H1 (cell line): ENCODE results near the gene RIMKLA. TPM values are rescaled to one million over a fixed set of nuclear protein-coding genes. Genes with fewer than 3 reads are reported as not detected.

Experiments
- CTCF ChIA-PET: fragments of 300-600 bp; sonication (Branson Sonifier 250); formaldehyde crosslinking; loops from one replicate; lab custom pipeline; 2021; ENCODE audit not compliant: partially characterized antibody; lab: Charles Lee
- POLR2A ChIA-PET: fragments of 300-600 bp; sonication (Branson Sonifier 250); formaldehyde crosslinking; loops from one replicate; lab custom pipeline; 2021; ENCODE audit warnings: inconsistent platforms; ENCODE audit not compliant: partially characterized antibody; lab: Charles Lee
- DNase-seq, 2 experiments: peaks; one replicate each; pipeline versions ENCODE4 v3.0.0 to v3.0.0-alpha.2; 2010 to 2022; ENCODE audit warnings: low spot score in 2 of 2, low read depth in 1 of 2, mixed read lengths in 1 of 2
- FAIRE-seq: peaks from 2 replicates; lab custom pipeline; 2011; peaks lifted over from hg19 to GRCh38; lab: Jason Lieb, UNC
- H2AFZ ChIP-seq: 2 replicates; pipeline ENCODE4 v1.8.1; 2012; ENCODE audit warnings: low read length, inconsistent platforms
- H2AK5ac ChIP-seq: 2 replicates; pipeline ENCODE4 v1.6.1; 2013; ENCODE audit warnings: low read depth, low read length
- H2BK120ac ChIP-seq: replicated peaks from 2 replicates; pipeline ENCODE3; 2013; ENCODE audit warnings: low read depth, low read length, inconsistent platforms
- H2BK12ac ChIP-seq: 2 replicates; pipeline ENCODE4 v1.6.1; 2013; ENCODE audit warnings: low read depth, low read length
- H2BK15ac ChIP-seq: 2 replicates; pipeline ENCODE4 v1.6.1; 2013; ENCODE audit warnings: low read length
- H2BK20ac ChIP-seq: 2 replicates; pipeline ENCODE4 v1.6.1; 2013; ENCODE audit warnings: low read length
- H2BK5ac ChIP-seq: 2 replicates; pipeline ENCODE4 v1.6.1; 2013; ENCODE audit warnings: low read depth, low read length
- H3K14ac ChIP-seq: 2 replicates; pipeline ENCODE4 v1.6.1; 2013; ENCODE audit warnings: inconsistent platforms; ENCODE audit not compliant: insufficient read length
- H3K18ac ChIP-seq: 2 replicates; pipeline ENCODE4 v1.6.1; 2013; ENCODE audit warnings: low read length; ENCODE audit errors: extremely low read depth
- H3K23ac ChIP-seq: 2 replicates; pipeline ENCODE4 v1.6.1; 2013; ENCODE audit warnings: inconsistent platforms; ENCODE audit not compliant: insufficient read length
- H3K23me2 ChIP-seq: 2 replicates; pipeline ENCODE4 v1.6.1; 2013; ENCODE audit warnings: low read depth, low read length
- H3K27ac ChIP-seq: 2 replicates; pipeline ENCODE4 v1.6.1; 2011; ENCODE audit warnings: low read depth, low read length, inconsistent platforms
- H3K27me3 ChIP-seq, 4 experiments: replicated peaks in 1 of 4; 1 replicate in 1 of 4; 2 replicates in 3 of 4; pipeline versions ENCODE4 v1.6.1 to v1.8.1; 2011 to 2013; ENCODE audit warnings: low read length in 3 of 4, mild to moderate bottlenecking in 3 of 4, inconsistent platforms in 2 of 4, mixed read lengths in 2 of 4, moderate library complexity in 1 of 4; ENCODE audit not compliant: control insufficient read depth in 3 of 4, insufficient read depth in 3 of 4; ENCODE audit errors: extremely low read depth in 1 of 4
- H3K36me3 ChIP-seq, 4 experiments: 2 replicates each; pipeline versions ENCODE4 v1.6.1 to v1.8.1; 2011 to 2013; ENCODE audit warnings: mild to moderate bottlenecking in 4 of 4, low read length in 3 of 4, moderate library complexity in 2 of 4, control low read depth in 1 of 4, inconsistent platforms in 1 of 4; ENCODE audit not compliant: insufficient read depth in 4 of 4, control insufficient read depth in 2 of 4
- H3K4ac ChIP-seq: replicated peaks from 2 replicates; pipeline ENCODE3; 2013; ENCODE audit warnings: low read length, low read depth, mixed read lengths, inconsistent platforms; ENCODE audit not compliant: insufficient read length
- H3K4me1 ChIP-seq, 4 experiments: replicated peaks in 1 of 4; 1 replicate in 1 of 4; 2 replicates in 3 of 4; pipeline versions ENCODE4 v1.6.1 to v1.8.1; 2011 to 2013; ENCODE audit warnings: low read length in 3 of 4, inconsistent platforms in 2 of 4, mixed read lengths in 1 of 4; ENCODE audit not compliant: insufficient read depth in 4 of 4, control insufficient read depth in 3 of 4
- H3K4me2 ChIP-seq, 2 experiments: 2 replicates each; pipeline versions ENCODE4 v1.6.1 to v1.8.1; 2011 to 2013; ENCODE audit warnings: low read depth in 2 of 2, low read length in 2 of 2, control low read depth in 1 of 2, inconsistent platforms in 1 of 2, mild to moderate bottlenecking in 1 of 2; ENCODE audit not compliant: insufficient read depth in 1 of 2
- H3K4me3 ChIP-seq, 4 experiments: fragments of 200-600, 300-600 bp in 1 of 4; sonication (generic), shearing (Covaris generic), sonication (Bioruptor Twin) in 1 of 4; 2 replicates each; pipeline versions ENCODE4 v1.5.1 to v1.8.1; 2011 to 2016; ENCODE audit warnings: low read length in 4 of 4, low read depth in 3 of 4, control low read depth in 2 of 4, inconsistent platforms in 2 of 4, mild to moderate bottlenecking in 2 of 4, mixed read lengths in 1 of 4, moderate library complexity in 1 of 4; ENCODE audit not compliant: insufficient read depth in 2 of 4; ENCODE audit errors: extremely low read depth in 1 of 4
- H3K56ac ChIP-seq: replicated peaks from 2 replicates; pipeline ENCODE3; 2013; ENCODE audit warnings: low read depth, mild to moderate bottlenecking, mixed read lengths, low read length, inconsistent platforms; ENCODE audit not compliant: insufficient read length
- H3K79me1 ChIP-seq: 2 replicates; pipeline ENCODE4 v1.6.1; 2013; ENCODE audit warnings: low read depth, low read length, control low read depth
- H3K79me2 ChIP-seq, 2 experiments: 2 replicates each; pipeline versions ENCODE4 v1.6.1 to v1.8.1; 2012 to 2013; ENCODE audit warnings: low read length in 2 of 2, mild to moderate bottlenecking in 2 of 2, inconsistent platforms in 1 of 2; ENCODE audit not compliant: insufficient read depth in 2 of 2, control insufficient read depth in 1 of 2
- H3K9ac ChIP-seq, 4 experiments: replicated peaks in 1 of 4; 1 replicate in 1 of 4; 2 replicates in 3 of 4; pipeline versions ENCODE4 v1.6.1 to v1.8.1; 2011 to 2013; ENCODE audit warnings: low read depth in 3 of 4, low read length in 3 of 4, control low read depth in 2 of 4, mild to moderate bottlenecking in 2 of 4, moderate library complexity in 2 of 4, inconsistent platforms in 1 of 4; ENCODE audit errors: extremely low read depth in 1 of 4
- H3K9me3 ChIP-seq, 2 experiments: 2 replicates each; pipeline versions ENCODE4 v1.6.1 to v1.8.1; 2012 to 2013; ENCODE audit warnings: mild to moderate bottlenecking in 2 of 2, moderate library complexity in 2 of 2, control low read depth in 1 of 2, inconsistent platforms in 1 of 2, low read depth in 1 of 2, low read length in 1 of 2, mixed read lengths in 1 of 2; ENCODE audit not compliant: insufficient read depth in 2 of 2
- H4K20me1 ChIP-seq, 2 experiments: replicated peaks in 1 of 2; 2 replicates each; pipeline versions ENCODE3 to v1.8.1; 2011 to 2013; ENCODE audit warnings: inconsistent platforms in 2 of 2, low read length in 2 of 2, mild to moderate bottlenecking in 1 of 2; ENCODE audit not compliant: insufficient read depth in 2 of 2, control insufficient read depth in 1 of 2
- H4K5ac ChIP-seq: 2 replicates; pipeline ENCODE4 v1.6.1; 2013; ENCODE audit warnings: low read length, low read depth, mixed read lengths, inconsistent platforms; ENCODE audit not compliant: insufficient read length
- H4K8ac ChIP-seq: 2 replicates; pipeline ENCODE4 v1.8.0; 2013; ENCODE audit warnings: mild to moderate bottlenecking, moderate library complexity, low read length, inconsistent platforms; ENCODE audit not compliant: insufficient read depth; ENCODE audit errors: extremely low read depth
- H4K91ac ChIP-seq: replicated peaks from 2 replicates; pipeline ENCODE3; 2013; ENCODE audit warnings: low read length, mixed read lengths, inconsistent platforms; ENCODE audit not compliant: insufficient read length
- CREB1 ChIP-seq: IDR thresholded peaks from 2 replicates; pipeline ENCODE4 v1.6.1; 2012; ENCODE audit warnings: inconsistent platforms
- HDAC2 ChIP-seq, 2 experiments: fragments of 300-600 bp in 1 of 2; sonication (generic) in 1 of 2; IDR thresholded peaks; 2 replicates each; pipeline ENCODE4 v1.6.1; 2011 to 2012; ENCODE audit warnings: low read depth in 2 of 2, low read length in 2 of 2, mild to moderate bottlenecking in 2 of 2, moderate library complexity in 2 of 2, borderline replicate concordance in 1 of 2, inconsistent platforms in 1 of 2
- MAFK ChIP-seq: IDR thresholded peaks from 2 replicates; pipeline ENCODE4 v1.6.1; 2012; ENCODE audit warnings: low read depth, mild to moderate bottlenecking, improper control_type of control experiment, low read length
- POU5F1 ChIP-seq: IDR thresholded peaks from 2 replicates; pipeline ENCODE4 v1.6.1; 2011; ENCODE audit warnings: low read depth, mild to moderate bottlenecking, low read length, moderate library complexity
- RNF2 ChIP-seq: fragments of 200-900, 300-1000 bp; sonication (generic); IDR thresholded peaks from 2 replicates; pipeline ENCODE4 v1.7.1; 2016; ENCODE audit warnings: borderline replicate concordance, low read depth, mild to moderate bottlenecking, antibody characterized with exemption, low read length; ENCODE audit not compliant: poor library complexity, severe bottlenecking; ENCODE audit errors: missing control alignments
- SP1 ChIP-seq: IDR thresholded peaks from 2 replicates; pipeline ENCODE4 v1.6.1; 2011; ENCODE audit warnings: low read depth, low read length
- SP4 ChIP-seq: IDR thresholded peaks from 2 replicates; pipeline ENCODE4 v1.6.1; 2012; ENCODE audit warnings: low read length, inconsistent platforms
- SUZ12 ChIP-seq: fragments of 200-600 bp; sonication (generic); IDR thresholded peaks from 2 replicates; pipeline ENCODE4 v1.6.1; 2012; ENCODE audit warnings: mild to moderate bottlenecking, inconsistent platforms, low read length, moderate library complexity, mixed read lengths
- TEAD4 ChIP-seq: IDR thresholded peaks from 2 replicates; pipeline ENCODE4 v1.6.1; 2012; ENCODE audit warnings: low read depth, low read length, inconsistent platforms, mixed read lengths
- polyA plus RNA-seq, 7 experiments: library from polyadenylated mRNA; depleted of rRNA in 3 of 7; stranded (reverse) in 5 of 7; unstranded in 2 of 7; fragments of >200 nt in 5 of 7; fragments of 200-250 nt in 2 of 7; gene quantifications; 1 replicate in 5 of 7; 2 replicates in 1 of 7; 4 replicates in 1 of 7; pipeline versions ENCODE4 v1.2.1 to v1.2.3, GENCODE V29; 2011 to 2013; ENCODE audit warnings: missing spikeins in 2 of 7, mixed read lengths in 2 of 7
- total RNA-seq: library from RNA; stranded (reverse); fragmentation: NEBNext Ultra II Directional; extraction: Animal tissue kit (Norgen Biotek cat#: 25700); gene quantifications from 2 replicates; pipeline ENCODE4 v1.2.1, GENCODE V29; 2021
- TF ChIP-seq, protein P1 (sequence below): IDR thresholded peaks from 2 replicates; pipeline ENCODE4 v1.6.1; 2011; ENCODE audit warnings: low read length, improper control_type of control experiment

RIMKLA gene
- total and polyA plus RNA-seq, 2 of the 8 experiments (the other 6 are each of a cell fraction or from before 2014, with no cell fraction given) = 3.2 to 5.8 TPM

- H4K91ac ChIP-seq = no peak overlapping the region
- no peak overlapping the region for H2BK12ac ChIP-seq
- no peak overlapping the region for H4K8ac ChIP-seq
- no peak overlapping the region for H2BK5ac ChIP-seq
- no peaks in the 10 kb centered on the region for H3K79me1 ChIP-seq
- DNase-seq (no peak), FAIRE-seq (no peak)
- H3K9me3 ChIP-seq = no peaks in the 10 kb centered on the region
- no peak overlapping the region for H2AFZ ChIP-seq
- no peaks in the 10 kb centered on the region for H3K79me2 ChIP-seq
- no peak overlapping the region for H3K18ac ChIP-seq
- no peak overlapping the region for H4K5ac ChIP-seq
- no peak overlapping the region for H3K23ac ChIP-seq
- no peak overlapping the region for H3K27ac ChIP-seq
- ChIA-PET CTCF (interaction anchor here (1.1 kb wide), 1 partner anchor 19 kb away, joined by 3 read pairs; no protein-coding TSS in a partner anchor), POLR2A (no interaction called here)
- H2BK15ac ChIP-seq = no peak overlapping the region
- no peak overlapping the region for H3K56ac ChIP-seq
- no peaks in the 10 kb centered on the region for H3K4me1 ChIP-seq
- H4K20me1 ChIP-seq = no peaks in the 10 kb centered on the region
- H2AK5ac ChIP-seq = no peak overlapping the region
- H3K9ac ChIP-seq = no peak overlapping the region
- no peak overlapping the region for H3K4ac ChIP-seq
- H3K4me2 ChIP-seq = no peak overlapping the region
- no peaks in the 10 kb centered on the region for H3K36me3 ChIP-seq
- no peak overlapping the region for H3K4me3 ChIP-seq
- H2BK20ac ChIP-seq = no peak overlapping the region
- no peaks in the 10 kb centered on the region for H3K23me2 ChIP-seq
- no peak overlapping the region for H2BK120ac ChIP-seq
- H3K27me3 ChIP-seq = no peaks in the 10 kb centered on the region
- H3K14ac ChIP-seq = no peak overlapping the region
- TF ChIP-seq TEAD4 = no peak
- TF ChIP-seq MAFK = no peak
- no peak for TF ChIP-seq SP1
- TF ChIP-seq SUZ12 = no peak
- TF ChIP-seq CREB1 = no peak
- TF ChIP-seq SP4 = no peak
- no peak for TF ChIP-seq POU5F1
- TF ChIP-seq, protein P1, sequence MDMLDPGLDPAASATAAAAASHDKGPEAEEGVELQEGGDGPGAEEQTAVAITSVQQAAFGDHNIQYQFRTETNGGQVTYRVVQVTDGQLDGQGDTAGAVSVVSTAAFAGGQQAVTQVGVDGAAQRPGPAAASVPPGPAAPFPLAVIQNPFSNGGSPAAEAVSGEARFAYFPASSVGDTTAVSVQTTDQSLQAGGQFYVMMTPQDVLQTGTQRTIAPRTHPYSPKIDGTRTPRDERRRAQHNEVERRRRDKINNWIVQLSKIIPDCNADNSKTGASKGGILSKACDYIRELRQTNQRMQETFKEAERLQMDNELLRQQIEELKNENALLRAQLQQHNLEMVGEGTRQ = no peak
- TF ChIP-seq HDAC2 (IDR thresholded peaks at IDR 0.05; ENCODE audit: borderline replicate concordance in 1 of 2, low read depth in 2 of 2, low read length in 2 of 2) = no peak
- no peak for TF ChIP-seq RNF2
Observed at GRCh38 chr1:42449256-42449655, 68.7 kb downstream of the RIMKLA start.
